GM06990 (cell line): ENCODE measurements around the gene COA1.
A peak's percentile ranks its signal among the peaks of the same experiment; 100 is the strongest.
"Not testable (repeated sequence)": the region's sequence is repeated elsewhere in the genome, so short reads cannot be mapped to it uniquely, and the experiment has no call there.

Source experiments
- DNase-seq: peaks from one replicate; pipeline ENCODE4 v3.0.0-alpha.2; 2011; ENCODE audit not compliant: insufficient read length; ENCODE audit errors: extremely low read depth
- H3K27me3 ChIP-seq: replicated peaks from 2 replicates; pipeline ENCODE4 v1.6.0; 2011; ENCODE audit warnings: low read length; ENCODE audit not compliant: control insufficient read depth, insufficient read depth
- H3K36me3 ChIP-seq: 2 replicates; pipeline ENCODE4 v1.5.1; 2011; ENCODE audit warnings: low read length; ENCODE audit not compliant: control insufficient read depth, insufficient read depth
- H3K4me3 ChIP-seq: replicated peaks from 2 replicates; pipeline ENCODE4 v1.5.1; 2011; ENCODE audit warnings: low read depth, mild to moderate bottlenecking, control low read depth, low read length
- CTCF ChIP-seq: IDR thresholded peaks from 2 replicates; pipeline ENCODE4 v1.5.1; 2011; ENCODE audit warnings: low read length, control low read depth, mild to moderate bottlenecking, inconsistent platforms; ENCODE audit not compliant: insufficient read depth, poor library complexity, severe bottlenecking

The COA1 gene

GRCh38 chr7:43729214-43729923 is at the start of gene COA1:
Gene COA1 (minus strand): TSS chr7:43729523. CDS start chr7:43648614, 80,909 bp downstream.
- peak; percentile 16 for TF ChIP-seq CTCF
- no peaks in the 10 kb centered on the region for H3K36me3 ChIP-seq
- H3K4me3 ChIP-seq: peak within 1 kb of the TSS; percentile 71
- peak; percentile 94 for DNase-seq
- no peaks in the 10 kb centered on the region for H3K27me3 ChIP-seq

- H3K4me3 ChIP-seq, H3K36me3 ChIP-seq, H3K27me3 ChIP-seq, DNase-seq: not testable (repeated sequence)
Measured at GRCh38 chr7:43778293-43779044, 49.1 kb upstream of the COA1 start.

- DNase-seq, H3K4me3 ChIP-seq, H3K27me3 ChIP-seq: not testable (repeated sequence)
Measured at GRCh38 chr7:43775255-43775654, 45.9 kb upstream of the COA1 start.

GRCh38 chr7:43773268-43773667 is 43.9 kb upstream of the COA1 start:
- H3K27me3 ChIP-seq, DNase-seq, H3K4me3 ChIP-seq, H3K36me3 ChIP-seq: not testable (repeated sequence)

More at GRCh38 chr7:43775255-43775654, 45.9 kb upstream of the COA1 start:
- not testable (repeated sequence) for H3K36me3 ChIP-seq

GRCh38 chr7:43771573-43771972 is 42.2 kb upstream of the COA1 start:
- DNase-seq: no peak
- H3K36me3 ChIP-seq: peaks cover 5% of the 10 kb centered on the region
- H3K27me3 ChIP-seq: no peaks in the 10 kb centered on the region
- H3K4me3 ChIP-seq: no peak overlapping the region
- TF ChIP-seq CTCF: no peak

GRCh38 chr7:43771128-43771527 is 41.8 kb upstream of the COA1 start:
- no peak for DNase-seq
- TF ChIP-seq CTCF: no peak
- Histone ChIP-seq H3K36me3 (peaks cover 5% of the 10 kb centered on the region), H3K27me3 (no peaks in the 10 kb centered on the region), H3K4me3 (no peak overlapping the region)

GRCh38 chr7:43769791-43770465 is 40.6 kb upstream of the COA1 start:
- no peaks in the 10 kb centered on the region for H3K27me3 ChIP-seq
- no peak for DNase-seq
- no peak overlapping the region for H3K4me3 ChIP-seq
- peaks cover 5% of the 10 kb centered on the region for H3K36me3 ChIP-seq
- TF ChIP-seq CTCF: no peak
